Memory B cell (primary cell): Measurements from ENCODE around the gene DMAC1.

Source experiments
- ATAC-seq: fragments of 150-1000 bp; cut with Tn5 transposase; 2 replicates; pipeline ENCODE4 v1.10.0; 2021; ENCODE audit warnings: low read depth, mild to moderate bottlenecking, moderate library complexity
- DNase-seq, 2 donors: peaks; one replicate each; pipeline ENCODE4 v3.0.0; 2022; ENCODE audit warnings: low spot score in 2 of 2
- H3K27ac Mint-ChIP-seq: one replicate; pipeline ENCODE4 v1.8.0; 2022; ENCODE audit warnings: mild to moderate bottlenecking, moderate library complexity, mixed read lengths
- H3K27me3 Mint-ChIP-seq: one replicate; pipeline ENCODE4 v1.8.0; 2022; ENCODE audit warnings: mixed read lengths
- H3K36me3 Mint-ChIP-seq: one replicate; pipeline ENCODE4 v1.8.0; 2022; ENCODE audit warnings: mild to moderate bottlenecking, mixed read lengths
- H3K4me1 Mint-ChIP-seq: one replicate; pipeline ENCODE4 v1.8.0; 2022; ENCODE audit warnings: mixed read lengths
- H3K4me3 Mint-ChIP-seq: one replicate; pipeline ENCODE4 v1.8.0; 2022; ENCODE audit warnings: mild to moderate bottlenecking, moderate library complexity, mixed read lengths
- H3K9me3 Mint-ChIP-seq: one replicate; pipeline ENCODE4 v1.8.0; 2022; ENCODE audit warnings: mixed read lengths

The DMAC1 gene

DNA sequence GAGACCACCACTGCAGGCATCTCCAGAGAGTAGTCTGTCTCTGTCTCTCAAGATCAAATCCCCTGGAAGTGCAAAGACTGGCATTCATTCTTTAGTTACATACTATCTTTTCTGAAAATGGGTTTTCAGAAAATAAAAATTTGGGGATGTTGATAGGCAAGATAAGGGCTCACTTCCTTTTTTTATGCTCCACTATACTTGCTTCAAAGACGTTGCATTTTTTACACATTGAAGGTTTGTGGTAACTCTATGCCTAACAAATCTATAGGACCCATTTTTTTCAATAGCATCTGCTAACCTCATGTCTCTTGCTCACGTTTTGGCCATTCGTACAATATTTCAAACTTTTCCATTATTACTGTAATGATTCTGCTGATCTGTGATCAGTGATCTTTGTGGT, 37.0 kb downstream of the DMAC1 start:
- Mint-ChIP-seq H3K36me3 (peaks cover 3% of the 10 kb centered on the region), H3K4me1 (peaks cover 6% of the 10 kb centered on the region)
- peak; percentile 61 for ATAC-seq

DNA sequence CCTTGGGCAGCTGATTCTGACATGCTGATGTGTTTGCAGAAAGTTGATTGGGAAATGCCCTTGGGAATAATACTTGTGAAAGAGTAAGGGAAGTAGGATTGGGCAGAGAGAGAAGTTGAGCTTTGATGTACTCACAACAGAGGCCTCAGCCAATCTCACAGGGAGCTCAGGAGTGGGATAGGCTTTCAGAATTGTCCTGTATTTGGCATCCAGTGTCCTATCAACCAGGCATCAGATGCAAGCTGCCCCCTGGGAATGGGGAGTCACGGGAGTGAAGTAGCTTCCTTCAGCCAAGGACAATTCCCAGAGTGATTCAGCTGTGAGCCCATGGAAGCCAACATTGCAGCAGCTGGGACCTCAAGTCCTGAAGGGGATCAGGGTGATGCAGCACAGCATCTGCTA, 39.6 kb downstream of the DMAC1 start:
- Mint-ChIP-seq H3K4me3 (no peak overlapping the region), H3K36me3 (peaks cover 2% of the 10 kb centered on the region), H3K4me1 (peaks cover 10% of the 10 kb centered on the region), H3K27ac (no peak overlapping the region), H3K27me3 (peaks cover 3% of the 10 kb centered on the region), H3K9me3 (peaks cover 3% of the 10 kb centered on the region)
- no peak for DNase-seq
- no peak for ATAC-seq

More for the DNA sequence above, 37.0 kb downstream of the DMAC1 start:
- H3K27ac Mint-ChIP-seq: no peak overlapping the region
- peaks cover 9% of the 10 kb centered on the region for H3K27me3 Mint-ChIP-seq
- H3K4me3 Mint-ChIP-seq: no peak overlapping the region
- peaks cover 6% of the 10 kb centered on the region for H3K9me3 Mint-ChIP-seq
- DNase-seq: no peak

DNA sequence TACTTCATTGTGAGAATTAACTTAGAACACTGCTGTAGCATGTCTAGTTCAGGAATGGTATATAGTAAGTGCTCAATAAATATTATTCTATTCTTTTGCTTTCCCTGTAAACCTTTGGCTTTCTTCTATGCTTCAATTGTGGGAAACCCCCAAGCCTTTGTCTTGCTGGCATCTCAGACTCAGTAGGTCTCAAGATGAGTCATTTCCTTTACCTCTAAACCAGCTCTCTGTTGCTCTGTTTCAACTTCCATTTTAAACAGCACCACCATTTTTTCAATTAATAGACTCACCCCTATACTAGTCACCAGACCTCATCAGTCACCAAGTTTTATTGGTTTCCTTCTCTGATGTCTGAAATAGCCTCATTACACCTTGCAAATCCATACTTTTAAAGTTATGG, 43.5 kb downstream of the DMAC1 start:
- Mint-ChIP-seq H3K27ac (no peak overlapping the region), H3K27me3 (no peaks in the 10 kb centered on the region), H3K36me3 (no peaks in the 10 kb centered on the region), H3K9me3 (no peaks in the 10 kb centered on the region), H3K4me3 (no peak overlapping the region), H3K4me1 (peaks cover 4% of the 10 kb centered on the region)
- DNase-seq (no peak), ATAC-seq (no peak)

DNA sequence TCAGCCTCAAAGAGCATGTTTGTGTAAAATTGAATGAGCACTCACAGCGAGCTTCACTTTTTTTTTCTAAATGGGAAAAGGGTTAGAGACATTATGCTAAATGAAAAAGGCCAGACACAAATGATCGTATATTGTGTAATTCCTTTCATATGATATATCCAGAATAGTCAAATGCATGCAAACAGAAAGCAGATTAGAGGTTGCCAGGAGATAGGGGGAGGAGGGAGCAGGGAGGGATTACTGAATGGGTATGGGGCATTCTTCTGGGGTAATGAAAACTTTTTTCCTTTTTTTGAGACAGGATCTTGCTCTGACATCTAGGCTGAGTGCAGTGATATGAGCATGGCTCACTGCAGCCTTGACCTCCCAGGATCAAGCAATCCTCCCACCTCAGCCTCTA, 47.1 kb downstream of the DMAC1 start:
- DNase-seq: no peak
- ATAC-seq: no peak
- Mint-ChIP-seq H3K4me1 (peaks cover 4% of the 10 kb centered on the region), H3K27me3 (peaks cover 3% of the 10 kb centered on the region), H3K36me3 (no peaks in the 10 kb centered on the region), H3K9me3 (peaks cover 2% of the 10 kb centered on the region), H3K4me3 (no peak overlapping the region), H3K27ac (no peak overlapping the region)
